HAP-1 (cell line): ENCODE results near the gene CPT1A.
"Not testable (repeated sequence)": the region's sequence is repeated elsewhere in the genome, so short reads cannot be mapped to it uniquely, and the experiment has no call there.

ENCODE experiments used
- DNase-seq, 2 experiments: peaks; one replicate each; pipeline ENCODE4 v3.0.0-alpha.2; 2016 to 2020; ENCODE audit warnings: low spot score in 2 of 2
- H3K27me3 ChIP-seq: fragments of 250-450 bp; sonication (Bioruptor Pico); 2 replicates; pipeline ENCODE4 v1.5.1; 2020; ENCODE audit warnings: low read depth, mild to moderate bottlenecking, moderate library complexity
- H3K36me3 ChIP-seq: fragments of 250-450 bp; sonication (Bioruptor Pico); replicated peaks from 2 replicates; pipeline ENCODE4 v1.5.1; 2020; ENCODE audit warnings: mild to moderate bottlenecking
- H3K4me1 ChIP-seq: fragments of 250-450 bp; sonication (Bioruptor Pico); 2 replicates; pipeline ENCODE4 v1.5.1; 2020; ENCODE audit warnings: mild to moderate bottlenecking
- H3K4me3 ChIP-seq: fragments of 250-450 bp; sonication (Bioruptor Pico); 2 replicates; pipeline ENCODE4 v1.5.1; 2020; ENCODE audit warnings: mild to moderate bottlenecking, moderate library complexity
- H3K9me3 ChIP-seq: fragments of 250-450 bp; sonication (Bioruptor Pico); 2 replicates; pipeline ENCODE4 v1.5.1; 2020; ENCODE audit warnings: mild to moderate bottlenecking, moderate library complexity
- in situ Hi-C: fragments of 300-500 bp; cut with MboI; formaldehyde crosslinking; loops from 3 replicates; pipeline ENCODE4 v1.14.3; 2020; ENCODE audit warnings: low sequenced_read_pairs, inconsistent platforms, mixed read lengths

The CPT1A gene

DNA sequence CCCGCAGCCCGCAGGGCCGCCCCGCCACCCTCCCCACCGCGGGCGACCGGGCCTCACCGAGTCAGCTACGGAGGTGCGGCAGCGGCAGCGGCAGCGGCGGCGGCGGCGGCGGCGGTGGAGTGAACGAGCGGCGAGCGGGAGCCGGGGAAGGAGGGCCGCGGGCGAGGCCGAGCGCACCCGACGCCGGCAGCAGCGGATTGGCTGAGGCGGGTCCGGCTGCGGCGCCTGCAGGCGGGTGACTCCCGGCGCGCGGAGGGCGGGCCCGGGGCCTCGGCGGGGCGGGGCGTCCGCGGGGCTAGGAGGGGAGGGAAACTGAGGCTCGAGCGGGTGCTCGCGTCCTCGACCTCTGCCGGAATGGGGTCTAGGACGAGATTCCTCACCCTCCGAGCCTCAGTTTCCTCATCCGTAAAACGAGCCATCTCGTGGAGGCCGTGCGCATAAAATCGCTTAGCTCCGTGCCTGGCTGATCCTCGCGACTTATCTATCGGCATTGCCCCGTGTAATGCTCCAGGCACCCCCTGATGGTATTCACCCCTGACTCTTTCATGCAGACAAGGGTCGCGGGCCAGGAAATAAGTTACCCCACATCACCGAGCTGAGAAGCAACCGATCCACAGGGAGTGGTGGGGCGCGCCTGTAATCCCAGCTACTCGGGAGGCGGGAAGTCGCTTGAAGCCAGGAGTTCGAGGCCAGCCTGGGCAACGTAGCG is at the start of gene CPT1A:
TSS of gene CPT1A (minus strand) at position 199 of the 709 bp plus-strand sequence. CDS start 26,442 bp downstream, outside the sequence.
- H3K4me3 ChIP-seq = peak within 1 kb of the TSS; percentile 70
- no peaks in the 10 kb centered on the region; the same call in 1 of the 2 replicates for H3K36me3 ChIP-seq
- H3K9me3 ChIP-seq = no peaks in the 10 kb centered on the region
- no peaks in the 10 kb centered on the region for H3K27me3 ChIP-seq
- peak; percentile 71 to 82 for DNase-seq
- H3K4me1 ChIP-seq = peaks cover 33% of the 10 kb centered on the region
- in situ Hi-C loops = no loop called here

GRCh38 chr11:68890490-68891231 is 48.9 kb upstream of the CPT1A start:
- Histone ChIP-seq H3K4me3 (no peak overlapping the region), H3K9me3 (no peaks in the 10 kb centered on the region), H3K27me3 (no peaks in the 10 kb centered on the region), H3K36me3 (peaks cover 54% of the 10 kb centered on the region), H3K4me1 (no peaks in the 10 kb centered on the region)
- in situ Hi-C loops = no loop called here
- DNase-seq = no peak

GRCh38 chr11:68889948-68890446 is 48.3 kb upstream of the CPT1A start:
- peak in 1 of 2 experiments; percentile 48 for DNase-seq
- Histone ChIP-seq H3K4me1 (no peaks in the 10 kb centered on the region), H3K4me3 (no peak overlapping the region), H3K9me3 (no peaks in the 10 kb centered on the region), H3K27me3 (no peaks in the 10 kb centered on the region), H3K36me3 (peaks cover 47% of the 10 kb centered on the region)
- in situ Hi-C loops = no loop called here

DNA sequence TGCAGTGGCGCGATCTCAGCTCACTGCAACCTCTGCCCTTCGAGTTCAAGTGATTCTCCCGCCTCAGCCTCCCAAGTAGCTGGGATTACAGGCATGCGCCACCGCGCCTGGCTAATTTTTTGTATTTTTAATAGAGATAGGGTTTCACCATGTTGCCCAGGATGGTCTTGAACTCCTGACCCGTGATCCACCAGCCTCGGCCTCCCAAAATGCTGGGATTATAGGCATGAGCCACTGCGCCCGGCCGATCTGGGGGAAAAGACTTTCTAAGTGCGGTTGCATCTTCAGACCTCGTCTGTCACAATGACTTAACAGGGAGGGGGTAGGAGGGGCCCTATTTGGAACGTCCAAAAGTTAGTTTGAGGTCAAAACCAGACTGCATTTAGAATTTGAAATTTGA is 43.1 kb upstream of the CPT1A start:
- H3K36me3 ChIP-seq, DNase-seq, in situ Hi-C loops, H3K27me3 ChIP-seq, H3K9me3 ChIP-seq, H3K4me3 ChIP-seq, H3K4me1 ChIP-seq: not testable (repeated sequence)

- in situ Hi-C loops = no loop called here
Measured at GRCh38 chr11:68882391-68882790, 40.7 kb upstream of the CPT1A start.

GRCh38 chr11:68881320-68881719 is 39.6 kb upstream of the CPT1A start:
- Histone ChIP-seq H3K4me3 (no peak overlapping the region), H3K9me3 (no peaks in the 10 kb centered on the region), H3K4me1 (peaks cover 19% of the 10 kb centered on the region), H3K27me3 (no peaks in the 10 kb centered on the region), H3K36me3 (no peaks in the 10 kb centered on the region; the same call in 1 of the 2 replicates)
- DNase-seq = no peak
- in situ Hi-C loops = no loop called here

More at GRCh38 chr11:68882391-68882790, 40.7 kb upstream of the CPT1A start:
- Histone ChIP-seq H3K27me3 (no peaks in the 10 kb centered on the region), H3K4me3 (no peak overlapping the region), H3K4me1 (peaks cover 19% of the 10 kb centered on the region), H3K36me3 (no peaks in the 10 kb centered on the region; the same call in 1 of the 2 replicates), H3K9me3 (no peaks in the 10 kb centered on the region)
- no peak for DNase-seq

DNA sequence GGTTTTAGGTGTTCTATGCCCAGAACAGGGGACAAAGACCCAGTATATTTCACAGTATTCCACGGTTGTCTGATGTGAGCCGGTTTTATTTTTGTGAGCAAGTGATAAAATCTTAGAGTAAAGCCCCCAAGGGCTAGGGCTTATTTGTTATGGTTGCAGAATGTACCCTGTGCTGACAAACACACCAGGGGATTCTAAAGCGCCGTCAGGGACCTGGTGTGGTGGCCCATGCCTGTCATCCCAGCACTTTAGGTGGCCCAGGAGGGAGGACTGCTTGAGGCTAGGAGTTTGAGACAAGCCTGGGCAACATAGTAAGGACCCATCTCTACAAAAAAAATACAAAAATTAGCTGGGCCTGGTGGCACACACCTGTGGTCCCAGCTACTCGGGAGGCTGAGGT is 39.1 kb upstream of the CPT1A start:
- no peak for DNase-seq
- no peak overlapping the region for H3K4me3 ChIP-seq
- in situ Hi-C loops = no loop called here

DNA sequence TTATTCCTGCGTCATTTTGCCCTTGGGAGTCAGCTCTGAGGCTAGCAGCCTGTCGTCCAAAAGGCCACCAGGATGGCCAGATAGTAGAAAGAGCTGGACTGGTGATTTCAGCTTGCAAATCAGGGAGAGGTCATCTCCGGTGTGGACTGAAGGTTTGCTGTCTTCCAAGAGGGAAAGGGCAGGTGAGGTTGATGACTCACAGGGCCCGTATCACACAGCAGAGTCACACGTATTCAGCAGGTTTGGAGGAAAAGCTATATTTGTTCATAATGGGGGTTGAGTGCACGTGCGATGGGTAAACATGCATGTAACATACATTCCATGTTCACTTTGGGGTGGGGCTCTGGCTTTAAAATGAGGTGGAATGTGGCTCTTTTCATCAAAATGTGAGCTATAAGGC is 36.3 kb upstream of the CPT1A start:
- H3K9me3 ChIP-seq = no peaks in the 10 kb centered on the region
- H3K27me3 ChIP-seq = peaks cover 2% of the 10 kb centered on the region; the same call in 1 of the 2 replicates
- in situ Hi-C loops = no loop called here
- no peak overlapping the region for H3K4me3 ChIP-seq
- H3K4me1 ChIP-seq = peaks cover 28% of the 10 kb centered on the region
- H3K36me3 ChIP-seq = no peaks in the 10 kb centered on the region
- DNase-seq = no peak

More for the DNA sequence above, 39.1 kb upstream of the CPT1A start:
- no peaks in the 10 kb centered on the region for H3K27me3 ChIP-seq
- no peaks in the 10 kb centered on the region for H3K9me3 ChIP-seq
- peaks cover 19% of the 10 kb centered on the region for H3K4me1 ChIP-seq
- no peaks in the 10 kb centered on the region; the same call in 1 of the 2 replicates for H3K36me3 ChIP-seq

- H3K27me3 ChIP-seq = peaks cover 2% of the 10 kb centered on the region; the same call in 1 of the 2 replicates
- in situ Hi-C loops = no loop called here
Measured at GRCh38 chr11:68872216-68873003, 30.7 kb upstream of the CPT1A start.

DNA sequence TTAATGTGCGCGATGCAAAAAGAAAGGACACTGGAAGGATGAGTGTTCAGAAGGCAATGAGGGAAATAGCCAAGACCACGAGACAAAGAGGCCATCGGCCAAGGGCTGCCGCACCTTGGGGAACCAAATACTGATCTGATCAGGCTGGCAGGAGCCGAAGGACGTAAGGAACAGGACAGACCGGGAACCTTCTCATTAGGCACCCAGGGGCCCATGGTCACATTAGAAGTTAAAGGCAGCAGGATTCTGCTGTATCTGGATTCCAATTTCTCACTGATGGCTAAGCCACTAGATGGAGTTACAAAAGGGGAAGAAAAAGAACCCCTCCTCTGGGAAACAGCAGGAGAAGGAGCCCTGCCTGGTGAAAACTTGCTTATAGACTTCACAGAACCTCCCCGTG is 28.8 kb upstream of the CPT1A start:
- H3K27me3 ChIP-seq = peaks cover 2% of the 10 kb centered on the region; the same call in 1 of the 2 replicates
- in situ Hi-C loops = no loop called here

More at GRCh38 chr11:68872216-68873003, 30.7 kb upstream of the CPT1A start:
- H3K9me3 ChIP-seq = no peaks in the 10 kb centered on the region
- H3K4me3 ChIP-seq = no peak overlapping the region
- no peaks in the 10 kb centered on the region for H3K36me3 ChIP-seq
- no peak for DNase-seq
- H3K4me1 ChIP-seq = peaks cover 16% of the 10 kb centered on the region

DNA sequence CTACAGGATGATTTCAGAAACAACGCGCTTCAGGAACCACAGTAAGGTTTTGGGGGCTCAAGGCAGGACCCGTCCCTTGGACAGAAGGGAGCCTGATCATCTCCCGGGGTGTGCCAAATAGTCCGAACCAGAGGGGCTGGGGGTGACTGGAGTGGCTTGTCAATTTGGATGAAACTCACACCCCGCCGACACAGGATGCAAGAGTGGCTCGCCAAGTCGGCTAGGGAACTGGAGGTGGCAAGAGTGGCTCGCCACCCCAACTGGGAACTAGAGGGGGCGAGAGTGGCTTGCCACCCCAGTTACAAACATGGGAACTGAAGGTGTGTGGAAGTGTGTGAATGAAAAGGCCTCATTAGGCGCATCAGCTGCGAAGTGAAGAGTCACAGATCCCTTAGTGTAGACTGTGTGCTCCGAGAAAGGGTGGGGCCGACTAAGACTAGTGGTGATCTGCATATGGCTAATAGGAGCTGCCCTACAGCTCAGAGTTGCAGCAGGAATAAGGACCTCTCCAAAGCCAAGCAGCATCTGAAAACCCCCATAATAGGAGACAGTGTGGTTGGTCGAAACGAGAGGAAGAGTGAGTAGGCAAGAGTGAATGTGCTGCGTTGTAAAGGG is 26.6 kb upstream of the CPT1A start:
- DNase-seq = no peak
- H3K36me3 ChIP-seq = no peaks in the 10 kb centered on the region
- in situ Hi-C loops = no loop called here
- H3K4me3 ChIP-seq = no peak overlapping the region
- H3K27me3 ChIP-seq = no peaks in the 10 kb centered on the region
- peaks cover 12% of the 10 kb centered on the region for H3K4me1 ChIP-seq
- H3K9me3 ChIP-seq = peaks cover 9% of the 10 kb centered on the region

More for the DNA sequence above, 28.8 kb upstream of the CPT1A start:
- no peak for DNase-seq
- H3K4me3 ChIP-seq = no peak overlapping the region
- H3K36me3 ChIP-seq = no peaks in the 10 kb centered on the region
- no peaks in the 10 kb centered on the region for H3K9me3 ChIP-seq
- peaks cover 21% of the 10 kb centered on the region for H3K4me1 ChIP-seq

DNA sequence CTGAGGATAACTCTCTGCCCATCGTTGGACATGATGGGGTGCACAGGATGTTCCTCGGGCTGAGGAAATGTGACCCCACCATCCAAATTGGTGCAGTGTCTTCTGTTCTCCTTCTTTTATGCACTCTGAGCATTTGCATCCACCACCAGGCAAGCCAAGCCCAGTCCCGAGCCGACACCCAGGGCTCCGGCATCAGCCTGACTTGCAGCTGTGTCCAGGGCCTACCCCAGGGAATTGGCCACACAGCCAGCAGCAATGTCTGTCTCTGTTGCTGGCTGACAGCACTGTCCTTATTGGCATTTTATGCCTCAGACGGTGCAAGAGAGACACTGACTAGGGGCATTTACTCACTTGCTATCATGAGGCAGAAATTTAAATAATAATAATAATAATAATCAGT is 25.4 kb upstream of the CPT1A start:
- in situ Hi-C loops = no loop called here
- Histone ChIP-seq H3K4me1 (peaks cover 12% of the 10 kb centered on the region), H3K36me3 (no peaks in the 10 kb centered on the region), H3K4me3 (no peak overlapping the region), H3K27me3 (no peaks in the 10 kb centered on the region), H3K9me3 (peaks cover 9% of the 10 kb centered on the region)
- DNase-seq = peak in 1 of 2 experiments; percentile 35

DNA sequence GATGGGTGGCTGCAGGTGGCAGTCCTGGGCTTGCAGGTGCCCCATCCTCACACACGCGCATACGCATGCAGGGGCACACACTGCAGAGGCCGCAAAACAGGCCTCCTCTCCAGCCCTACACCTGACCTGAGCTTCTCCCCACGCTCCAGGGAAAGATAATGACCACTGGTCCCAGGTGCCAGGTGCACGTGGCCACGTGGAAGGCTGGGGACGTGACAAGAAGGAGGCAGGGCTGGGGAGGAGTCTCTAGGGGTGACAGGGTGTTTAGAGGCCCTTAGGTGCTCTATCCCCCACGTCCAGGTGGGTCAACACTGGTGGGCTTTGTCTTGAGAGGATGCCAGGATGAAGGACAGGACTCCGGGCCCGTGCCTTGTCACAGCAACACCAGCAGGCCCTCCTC is 23.5 kb upstream of the CPT1A start:
- no peaks in the 10 kb centered on the region for H3K36me3 ChIP-seq
- peaks cover 9% of the 10 kb centered on the region for H3K9me3 ChIP-seq
- H3K4me3 ChIP-seq = no peak overlapping the region
- in situ Hi-C loops = no loop called here
- no peak for DNase-seq
- H3K27me3 ChIP-seq = no peaks in the 10 kb centered on the region
- H3K4me1 ChIP-seq = peaks cover 12% of the 10 kb centered on the region
